Activated CD4-positive, CD25-positive, alpha-beta regulatory T cell treated with anti-CD3 and anti-CD28 coated beads, Interleukin-2, amount 50 U/mL, for 24 hours (primary cell): ENCODE data around the gene CCAR1.
"Not testable (repeated sequence)": the region's sequence is repeated elsewhere in the genome, so short reads cannot be mapped to it uniquely, and the experiment has no call there.

Experiments
- ATAC-seq, 2 donors: fragments of 150-1000 bp; cut with Tn5 transposase; one replicate each; pipeline ENCODE4 v1.10.0; 2021; ENCODE audit warnings: mild to moderate bottlenecking in 1 of 2, moderate library complexity in 1 of 2

CCAR1 gene

GRCh38 chr10:68767407-68767806 is 46.4 kb downstream of the CCAR1 start:
- ATAC-seq = not testable (repeated sequence)

GRCh38 chr10:68781613-68782574 is 60.9 kb downstream of the CCAR1 start:
- ATAC-seq = no peak

GRCh38 chr10:68784476-68784875 is 63.4 kb downstream of the CCAR1 start:
- no peak for ATAC-seq

GRCh38 chr10:68787813-68788212 is 66.8 kb downstream of the CCAR1 start:
- ATAC-seq = peak; percentile 87 to 88

GRCh38 chr10:68790476-68790875 is 69.4 kb downstream of the CCAR1 start:
- ATAC-seq = no peak

DNA sequence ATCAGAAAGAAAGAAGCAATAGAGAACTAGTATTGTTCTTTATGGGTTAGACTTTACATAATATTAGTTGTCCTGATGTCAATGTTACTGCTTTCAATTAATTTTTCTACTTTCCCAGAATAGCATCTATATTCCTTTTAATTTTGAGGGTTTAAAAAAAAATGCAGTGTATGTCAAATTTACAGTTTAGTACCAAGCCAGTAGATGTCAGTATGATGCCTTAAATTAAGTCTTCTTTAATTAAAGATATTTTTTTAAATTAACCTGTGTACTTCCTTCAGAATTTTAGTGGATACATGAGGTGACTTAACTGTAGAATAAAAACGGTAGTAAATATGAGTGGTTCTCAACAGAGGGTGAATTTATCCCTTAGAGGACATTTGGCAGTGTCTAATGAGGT is 71.1 kb downstream of the CCAR1 start:
- ATAC-seq = no peak

GRCh38 chr10:68795886-68796532 is 75.0 kb downstream of the CCAR1 start:
- ATAC-seq = no peak

DNA sequence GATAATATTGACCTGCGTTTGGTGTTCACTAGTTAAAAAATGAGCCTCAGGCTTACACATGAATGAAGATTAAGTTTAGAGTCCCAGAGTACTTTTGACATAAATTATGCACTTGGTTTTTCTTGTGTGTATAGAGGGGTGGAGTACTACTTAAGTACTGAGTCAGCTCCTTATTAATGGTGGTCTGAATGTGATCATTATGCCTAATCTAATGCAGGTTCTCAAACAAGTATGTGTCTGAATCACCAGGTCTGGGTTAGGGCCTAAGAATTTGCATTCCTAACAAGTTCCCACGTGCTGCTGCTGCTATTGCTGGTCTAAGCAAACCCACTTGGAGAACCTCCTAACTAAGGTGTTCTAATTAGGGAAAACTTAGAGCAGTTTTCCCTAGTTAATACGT is 75.6 kb downstream of the CCAR1 start:
- ATAC-seq = no peak

DNA sequence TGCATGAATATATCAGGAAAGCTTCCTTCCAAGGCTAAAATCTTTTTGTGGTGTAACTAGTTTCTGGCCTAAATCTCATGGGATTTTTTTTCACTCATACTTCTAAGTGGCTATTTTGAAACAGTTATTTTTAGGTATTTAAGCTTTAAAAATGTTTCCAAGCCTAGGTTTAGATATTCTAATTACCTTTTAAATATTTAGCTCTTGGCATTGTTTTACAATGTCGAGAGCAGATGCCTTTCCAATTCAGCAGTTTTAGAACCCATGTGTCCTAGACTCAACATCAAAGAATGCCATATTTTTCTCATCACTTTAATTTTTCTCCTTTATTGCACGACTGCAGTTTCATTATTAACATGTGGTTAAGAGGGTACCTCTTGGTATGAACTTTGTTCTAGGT is 79.2 kb downstream of the CCAR1 start:
- no peak for ATAC-seq

DNA sequence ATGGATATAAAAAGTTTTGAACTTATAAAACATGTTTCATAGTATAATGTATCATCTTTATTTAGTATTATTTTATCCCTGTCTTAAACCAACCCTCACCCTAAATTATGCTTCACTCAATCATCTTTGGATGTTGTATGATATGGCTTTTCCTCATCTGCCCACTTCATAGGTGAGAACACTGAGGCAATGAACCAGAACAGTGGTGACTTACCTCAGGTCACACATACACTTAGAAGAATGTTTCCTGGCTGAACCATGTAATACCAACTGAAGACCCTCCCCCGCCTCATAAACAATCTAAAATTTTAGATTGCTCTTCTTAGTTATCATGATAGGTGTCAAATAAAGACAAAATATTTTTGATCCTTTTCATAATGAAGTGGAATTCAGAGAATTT is 83.7 kb downstream of the CCAR1 start:
- ATAC-seq = no peak

DNA sequence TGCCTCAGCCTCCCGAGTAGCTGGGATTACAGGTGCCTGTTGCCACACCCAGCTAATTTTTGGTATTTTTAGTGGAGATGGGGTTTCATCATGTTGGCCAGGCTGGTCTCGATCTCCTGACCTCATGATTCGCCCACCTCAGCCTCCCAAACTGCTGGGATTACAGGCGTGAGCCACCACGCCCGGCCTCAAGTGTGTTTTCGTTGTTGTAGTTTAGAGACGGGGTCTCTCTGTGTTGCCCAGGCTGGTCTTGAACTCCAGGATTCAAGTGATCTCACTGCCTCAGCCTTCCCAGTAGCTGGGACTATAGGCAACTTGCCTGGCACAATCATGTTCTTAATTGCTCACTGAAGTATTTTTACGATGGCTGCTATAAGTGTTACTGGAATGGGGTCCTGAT is 89.8 kb downstream of the CCAR1 start:
- ATAC-seq = not testable (repeated sequence)

DNA sequence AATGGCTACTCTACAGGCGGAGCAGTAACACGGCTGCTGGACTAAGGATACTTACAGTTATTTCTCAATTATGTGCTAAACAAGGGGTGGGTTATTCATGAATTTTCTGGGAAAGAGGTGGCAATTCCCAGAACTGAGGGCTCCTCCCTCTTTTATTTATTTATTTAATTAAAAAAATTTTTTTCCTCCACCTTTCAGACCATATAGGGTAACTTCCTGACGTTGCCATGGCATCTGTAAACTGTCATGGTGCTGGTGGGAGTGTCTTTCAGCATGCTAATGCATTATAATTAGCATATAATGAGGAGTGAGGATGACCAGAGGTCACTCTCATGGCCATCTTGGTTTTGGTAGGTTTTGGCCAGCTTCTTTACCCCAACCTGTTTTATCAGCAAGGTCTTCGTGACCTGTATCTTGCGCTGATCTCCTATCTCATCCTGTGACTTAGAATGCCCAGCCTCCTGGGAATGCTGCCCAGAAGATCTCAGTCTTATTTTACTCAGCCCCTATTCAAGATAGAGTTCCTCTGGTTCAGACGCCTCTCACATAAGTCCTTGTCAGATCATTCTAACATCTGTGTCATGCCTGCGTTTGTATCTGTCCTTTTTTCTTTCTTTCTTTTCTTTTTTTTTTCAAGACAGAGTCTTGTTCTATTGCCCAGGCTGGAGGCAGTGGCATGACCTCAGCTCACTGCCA is 90.4 kb downstream of the CCAR1 start:
- ATAC-seq = no peak

DNA sequence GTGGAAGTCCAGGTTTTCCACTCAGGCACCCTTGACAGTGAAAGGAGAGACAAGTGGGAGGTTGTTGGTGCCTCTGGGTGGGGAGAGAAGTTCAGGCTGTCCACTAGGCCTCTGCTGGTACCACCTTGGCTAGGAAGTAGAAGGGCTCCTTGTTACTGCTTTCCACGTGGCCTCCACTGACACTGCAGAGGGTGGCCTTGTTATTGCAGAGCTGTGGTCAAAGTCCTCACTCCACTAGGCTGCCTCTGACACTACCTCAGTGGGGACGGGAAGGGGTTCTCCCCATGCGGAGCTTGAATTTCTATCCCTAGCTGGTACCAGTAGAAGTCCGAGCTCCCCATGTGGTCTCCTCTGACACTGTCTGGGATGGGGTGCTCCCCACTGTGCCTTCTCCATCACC is 91.4 kb downstream of the CCAR1 start:
- no peak for ATAC-seq

DNA sequence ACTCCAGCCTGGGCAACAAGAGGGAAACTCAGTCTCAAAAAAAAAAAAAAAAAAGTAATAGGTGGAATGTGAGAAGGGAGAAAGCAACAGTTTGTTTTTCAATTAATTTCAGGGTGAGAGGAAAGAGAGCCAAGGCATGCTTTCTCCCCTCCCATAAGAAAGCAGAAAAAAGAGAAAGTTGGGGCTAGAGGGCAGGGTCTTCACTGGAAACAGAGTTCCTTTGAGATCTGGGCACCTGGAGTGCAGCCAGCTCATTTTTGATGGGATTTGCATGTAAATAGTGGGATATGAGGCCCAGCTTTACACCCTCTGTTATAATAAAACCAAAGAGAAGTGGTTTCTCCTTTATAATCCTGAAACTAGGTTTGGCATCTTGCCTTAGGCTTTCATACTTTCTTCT is 92.5 kb downstream of the CCAR1 start:
- ATAC-seq = no peak

GRCh38 chr10:68816796-68817412 is 95.9 kb downstream of the CCAR1 start:
- no peak for ATAC-seq

GRCh38 chr10:68820359-68820758 is 99.3 kb downstream of the CCAR1 start:
- not testable (repeated sequence) for ATAC-seq

- ATAC-seq = not testable (repeated sequence)
These were observed 101.6 kb downstream of the CCAR1 start for GRCh38 chr10:68822626-68823025.

DNA sequence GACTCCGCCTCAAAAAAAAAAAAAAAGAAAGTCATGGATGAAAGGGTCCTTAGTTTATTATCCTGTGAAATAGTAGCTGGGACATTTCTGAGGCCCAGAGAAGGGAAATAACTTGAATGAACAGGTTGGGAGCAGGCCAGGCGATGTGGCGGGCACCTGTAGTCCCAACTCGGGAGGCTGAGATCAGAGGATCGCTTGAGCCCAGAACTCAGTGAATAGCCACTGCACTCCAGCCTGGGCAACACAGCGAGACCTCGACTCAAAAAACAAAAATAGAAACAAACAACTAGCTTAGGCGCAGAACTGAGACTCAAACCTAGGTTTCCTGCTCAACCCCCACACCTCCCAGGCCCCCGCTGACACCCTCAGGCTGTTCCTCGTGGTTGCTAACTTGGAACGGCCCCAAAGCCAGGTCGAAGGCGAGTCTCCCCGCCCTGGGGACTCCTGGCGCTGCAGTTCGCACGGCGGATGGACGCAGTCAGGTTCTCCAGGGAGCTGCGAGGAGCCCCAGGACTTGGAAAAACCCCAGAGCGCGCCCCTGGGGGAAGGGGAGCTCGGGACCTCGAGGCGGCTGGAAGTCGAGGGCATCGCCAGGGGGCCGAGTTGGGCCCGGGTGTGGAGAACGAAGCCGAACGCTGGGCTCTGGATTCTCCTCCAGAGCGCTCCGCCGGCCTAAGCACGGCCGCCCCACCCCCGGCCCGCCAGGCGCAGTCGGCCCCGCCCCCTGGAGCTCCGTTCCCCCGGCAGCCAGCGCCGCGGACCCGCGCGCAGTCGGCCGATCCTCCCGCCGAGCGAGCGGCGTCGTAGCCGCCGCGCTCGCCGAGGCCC is 105.9 kb downstream of the CCAR1 start, which contains the start of gene STOX1:
TSS of gene STOX1 (plus strand) at position 768 of the 828 bp plus-strand sequence. CDS start 93 bp downstream, outside the sequence.
- peak; percentile 70 to 78 for ATAC-seq

GRCh38 chr10:68827592-68827959 is 106.5 kb downstream of the CCAR1 start:
- ATAC-seq = peak in 1 of 2 donors; percentile 43

DNA sequence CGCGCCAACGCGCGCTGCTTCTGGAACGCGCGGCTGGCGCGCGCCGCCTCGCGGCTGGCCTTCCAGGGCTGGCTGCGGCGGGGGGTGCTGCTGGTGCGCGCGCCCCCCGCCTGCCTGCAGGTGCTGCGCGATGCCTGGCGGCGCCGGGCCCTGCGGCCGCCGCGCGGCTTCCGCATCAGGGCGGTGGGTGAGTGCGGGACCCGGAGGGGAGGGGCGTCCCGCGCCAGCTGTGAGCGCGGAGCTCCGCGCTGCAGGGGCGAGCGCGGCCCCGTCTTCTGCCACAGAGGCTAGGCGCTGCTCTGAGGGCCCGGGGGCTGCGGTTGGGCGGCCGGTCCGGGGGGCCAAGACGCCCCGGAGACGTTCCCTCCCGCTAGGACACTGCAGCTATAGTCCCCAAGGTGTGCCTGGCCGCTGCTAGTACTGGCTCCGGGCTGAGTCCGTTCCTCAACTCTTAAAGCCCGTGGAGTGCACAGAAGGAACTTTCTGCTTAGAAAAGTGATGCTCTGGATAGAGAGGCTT is 107.1 kb downstream of the CCAR1 start:
- ATAC-seq = peak; percentile 48 to 49

DNA sequence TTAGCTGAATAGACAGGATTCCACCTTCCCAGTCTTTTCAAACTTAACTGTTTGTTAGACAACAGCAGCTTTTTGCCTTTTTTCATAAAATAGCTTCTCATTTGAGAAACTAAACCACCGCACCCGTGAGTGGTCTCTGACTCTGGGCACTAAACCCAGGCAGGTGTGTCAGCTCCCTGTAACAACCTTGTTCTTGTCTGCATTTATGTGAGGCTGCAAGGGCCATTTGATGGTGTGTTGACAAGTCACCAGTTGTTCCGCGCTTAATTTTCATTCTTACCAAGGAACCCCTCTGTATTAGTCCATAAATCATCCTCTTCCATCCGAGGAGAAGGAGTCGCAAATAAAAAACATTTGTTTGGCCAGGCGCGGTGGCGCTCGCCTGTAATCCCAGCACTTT is 107.8 kb downstream of the CCAR1 start:
- no peak for ATAC-seq

GRCh38 chr10:68829521-68829920 is 108.5 kb downstream of the CCAR1 start:
- ATAC-seq = no peak
